Choroid plexus epithelial cell (primary cell): Measurements from ENCODE around the gene PPP1R26.

Experiments used
- DNase-seq: peaks from one replicate; pipeline ENCODE4 v3.0.0-alpha.2; 2010; ENCODE audit warnings: low read depth
- H3K4me3 ChIP-seq: 2 replicates; pipeline ENCODE4 v1.5.1; 2011; ENCODE audit warnings: low read depth, mild to moderate bottlenecking, control low read depth, low read length, moderate library complexity
- TF ChIP-seq, protein P1 (sequence below): conservative IDR thresholded peaks from 2 replicates; pipeline ENCODE4 v1.5.1; 2011; ENCODE audit warnings: low read depth, mild to moderate bottlenecking, control low read depth, inconsistent platforms, low read length, moderate library complexity

The PPP1R26 gene

DNA sequence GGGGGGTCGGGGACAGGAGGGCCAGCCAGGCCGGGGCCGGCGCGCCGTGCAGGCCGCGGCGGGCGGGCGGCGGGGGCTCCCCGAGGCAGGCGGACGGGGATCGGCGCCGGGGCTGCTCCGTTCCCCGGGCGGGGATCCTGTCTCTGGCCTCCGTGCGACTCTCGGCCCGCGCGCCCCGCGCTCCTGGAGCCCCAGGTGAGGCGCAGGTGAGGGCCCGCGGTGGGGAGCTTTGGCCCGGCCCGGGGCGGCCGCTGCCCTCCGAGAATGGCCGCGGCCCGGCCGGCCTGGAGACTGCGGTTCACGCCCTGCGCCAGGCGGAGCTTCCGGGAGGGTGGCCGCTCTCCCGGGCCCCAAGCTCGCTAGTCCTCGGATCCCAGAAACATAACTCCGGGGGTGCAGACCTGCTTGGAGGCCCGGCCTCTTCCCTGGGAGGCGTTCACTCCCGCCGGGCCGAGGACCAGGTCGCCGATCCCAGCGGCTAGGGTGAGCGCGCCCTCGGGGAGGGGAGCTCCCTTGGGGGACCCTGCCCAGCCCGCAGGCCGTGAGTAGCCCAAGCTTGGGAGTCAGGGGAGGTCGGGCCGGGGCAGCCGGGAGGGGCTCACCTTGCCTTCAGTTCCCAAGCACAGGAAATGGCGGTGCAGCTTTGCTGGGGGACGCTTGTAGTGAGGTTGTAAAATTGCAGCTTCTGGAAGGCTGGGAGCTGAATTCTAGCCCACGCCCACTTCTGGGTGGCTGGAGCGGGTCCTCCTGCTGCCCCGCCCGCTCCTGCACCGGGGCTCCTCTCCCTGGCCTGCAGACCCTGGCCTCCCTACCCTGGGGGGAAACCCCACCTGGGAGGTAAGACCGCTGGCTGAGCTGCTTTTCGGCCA is 723 bp downstream of the PPP1R26 start:
- DNase-seq, result peak; percentile 43
- peak overlapping the region; percentile 73 for H3K4me3 ChIP-seq
- TF ChIP-seq, protein P1, sequence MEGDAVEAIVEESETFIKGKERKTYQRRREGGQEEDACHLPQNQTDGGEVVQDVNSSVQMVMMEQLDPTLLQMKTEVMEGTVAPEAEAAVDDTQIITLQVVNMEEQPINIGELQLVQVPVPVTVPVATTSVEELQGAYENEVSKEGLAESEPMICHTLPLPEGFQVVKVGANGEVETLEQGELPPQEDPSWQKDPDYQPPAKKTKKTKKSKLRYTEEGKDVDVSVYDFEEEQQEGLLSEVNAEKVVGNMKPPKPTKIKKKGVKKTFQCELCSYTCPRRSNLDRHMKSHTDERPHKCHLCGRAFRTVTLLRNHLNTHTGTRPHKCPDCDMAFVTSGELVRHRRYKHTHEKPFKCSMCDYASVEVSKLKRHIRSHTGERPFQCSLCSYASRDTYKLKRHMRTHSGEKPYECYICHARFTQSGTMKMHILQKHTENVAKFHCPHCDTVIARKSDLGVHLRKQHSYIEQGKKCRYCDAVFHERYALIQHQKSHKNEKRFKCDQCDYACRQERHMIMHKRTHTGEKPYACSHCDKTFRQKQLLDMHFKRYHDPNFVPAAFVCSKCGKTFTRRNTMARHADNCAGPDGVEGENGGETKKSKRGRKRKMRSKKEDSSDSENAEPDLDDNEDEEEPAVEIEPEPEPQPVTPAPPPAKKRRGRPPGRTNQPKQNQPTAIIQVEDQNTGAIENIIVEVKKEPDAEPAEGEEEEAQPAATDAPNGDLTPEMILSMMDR, result no peak

DNA sequence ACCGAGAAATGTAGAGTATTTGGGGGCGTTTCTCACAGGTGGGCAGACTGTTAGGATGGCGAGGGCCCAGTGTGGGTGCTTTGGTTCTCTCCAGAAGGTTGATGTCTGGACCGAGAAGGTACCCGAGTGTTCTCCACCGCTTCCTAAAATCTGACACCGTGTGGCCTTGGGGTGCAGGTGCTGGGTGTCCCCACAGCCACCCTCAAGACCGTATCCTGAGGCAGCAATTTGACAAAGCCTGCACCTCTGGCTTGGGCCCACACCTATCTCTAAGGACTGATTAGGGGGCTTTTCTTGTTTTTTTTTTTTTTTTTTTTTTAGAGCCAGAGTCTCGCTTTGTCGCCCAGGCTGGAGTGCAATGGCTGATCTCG is 1.3 kb downstream of the PPP1R26 start:
- DNase-seq, result no peak
- TF ChIP-seq, protein P1, result no peak
- H3K4me3 ChIP-seq, result peak overlapping the region; percentile 73

DNA sequence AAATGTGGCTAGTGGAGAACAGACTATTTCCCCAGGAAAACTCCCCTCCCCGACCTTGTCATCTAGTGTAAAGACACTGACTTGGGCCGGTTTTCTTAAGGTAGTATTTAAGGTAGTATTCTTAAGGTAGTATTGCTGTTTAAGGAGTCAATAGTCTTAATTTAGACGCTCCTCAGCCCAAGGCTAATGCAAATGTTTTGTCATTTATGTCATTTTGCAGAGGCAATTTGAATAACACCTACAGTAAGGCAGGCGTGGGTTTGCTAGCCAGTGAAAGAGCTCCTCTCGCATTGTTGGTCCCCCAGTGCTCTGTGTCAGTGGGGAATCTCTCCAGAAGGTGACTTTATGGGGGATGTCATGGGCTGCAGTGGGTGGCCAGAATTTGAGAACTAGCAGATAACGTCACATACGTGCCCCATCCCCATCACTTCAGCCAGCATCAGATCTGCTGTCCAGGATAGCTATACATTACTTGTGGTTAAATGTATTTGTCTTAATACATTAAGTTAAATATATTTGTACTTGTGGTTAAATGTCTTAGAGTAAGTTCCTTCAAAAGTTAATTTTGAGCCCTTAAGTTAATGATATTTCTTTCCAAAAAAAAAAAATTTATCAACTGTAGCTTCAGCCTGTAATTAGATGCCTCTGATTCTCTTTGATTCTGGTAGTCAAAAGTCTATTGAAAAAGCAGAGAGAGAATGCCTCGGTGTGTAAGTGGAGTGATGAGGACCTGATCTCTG is 2.6 kb downstream of the PPP1R26 start:
- no peak for DNase-seq
- no peak overlapping the region for H3K4me3 ChIP-seq

DNA sequence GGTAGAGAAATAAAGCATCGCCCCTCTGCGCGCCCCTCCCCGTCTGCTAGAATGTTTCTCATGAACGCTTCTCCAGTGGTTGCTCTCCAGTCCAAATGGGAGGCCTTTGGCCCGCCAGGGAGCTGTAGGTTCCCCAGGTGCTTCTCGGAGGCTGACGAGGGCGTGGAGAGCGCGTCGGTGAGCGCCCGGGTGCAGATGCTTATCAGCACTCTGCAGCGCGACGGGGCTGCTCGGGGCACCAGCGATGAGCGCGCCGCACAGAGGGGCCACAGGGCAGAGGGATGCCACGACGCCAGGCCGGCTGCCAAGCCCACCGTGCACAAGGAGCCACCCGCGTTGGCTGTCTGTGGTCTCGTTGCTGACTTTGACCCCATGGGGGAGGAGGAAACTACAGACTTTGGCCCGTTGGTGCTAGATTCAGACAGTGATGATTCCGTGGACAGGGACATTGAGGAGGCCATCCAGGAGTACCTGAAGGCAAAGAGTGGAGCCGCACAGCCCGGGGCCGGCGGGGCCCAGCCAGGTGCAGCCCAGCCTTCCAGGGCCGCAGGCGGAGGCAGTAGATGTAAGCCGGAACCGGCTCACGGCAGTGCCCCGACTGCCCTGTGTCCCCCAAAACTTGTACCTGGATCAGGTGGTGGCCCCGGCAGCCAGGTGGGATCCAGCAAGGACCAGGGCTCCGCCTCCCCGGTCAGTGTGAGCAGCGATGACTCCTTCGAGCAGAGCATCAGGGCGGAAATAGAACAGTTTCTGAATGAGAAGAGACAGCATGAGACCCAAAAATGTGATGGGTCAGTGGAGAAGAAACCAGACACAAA is 5.1 kb downstream of the PPP1R26 start:
- TF ChIP-seq, protein P1, result no peak

More for the DNA sequence above, 2.6 kb downstream of the PPP1R26 start:
- TF ChIP-seq, protein P1, result no peak

DNA sequence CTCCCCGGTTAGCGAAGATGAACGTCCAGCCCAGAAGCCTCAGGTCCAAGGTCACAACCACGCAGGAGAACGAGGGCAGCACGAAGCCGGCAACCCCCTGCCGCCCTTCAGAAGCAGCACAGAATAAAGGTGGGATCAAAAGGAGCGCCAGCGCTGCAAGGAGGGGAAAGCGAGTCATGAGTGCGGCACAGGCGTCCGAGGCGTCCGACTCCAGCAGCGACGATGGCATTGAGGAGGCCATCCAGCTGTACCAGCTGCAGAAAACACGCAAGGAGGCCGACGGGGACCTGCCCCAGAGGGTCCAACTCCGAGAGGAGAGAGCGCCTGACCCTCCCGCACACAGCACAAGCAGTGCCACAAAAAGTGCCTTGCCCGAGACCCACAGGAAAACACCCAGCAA is 5.8 kb downstream of the PPP1R26 start:
- TF ChIP-seq, protein P1, result no peak
- DNase-seq, result no peak
- no peak overlapping the region for H3K4me3 ChIP-seq

More for the DNA sequence above, 5.1 kb downstream of the PPP1R26 start:
- no peak for DNase-seq
- H3K4me3 ChIP-seq, result no peak overlapping the region

DNA sequence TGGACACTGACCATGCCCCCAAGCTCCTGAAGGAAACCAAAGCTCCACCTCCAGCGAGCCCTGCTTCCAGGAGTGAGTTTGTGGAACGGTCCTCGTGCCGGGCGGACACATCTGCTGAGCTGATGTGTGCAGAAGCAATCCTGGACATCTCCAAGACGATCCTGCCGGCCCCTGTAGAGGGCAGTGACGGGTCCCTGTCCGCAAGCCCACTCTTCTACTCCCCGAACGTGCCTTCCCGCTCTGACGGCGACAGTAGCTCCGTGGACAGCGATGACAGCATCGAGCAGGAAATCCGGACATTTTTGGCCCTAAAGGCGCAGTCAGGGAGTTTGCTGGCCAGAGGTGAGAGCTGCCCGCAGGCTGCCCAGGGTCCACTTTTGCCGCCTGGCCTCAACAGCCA is 6.2 kb downstream of the PPP1R26 start:
- TF ChIP-seq, protein P1, result no peak
- no peak overlapping the region for H3K4me3 ChIP-seq
- DNase-seq, result no peak
